Measurements from ENCODE around the gene PTPN20.
A peak's percentile ranks its signal among the peaks of the same experiment; 100 is the strongest.
"Not testable (repeated sequence)": the region's sequence is repeated elsewhere in the genome, so short reads cannot be mapped to it uniquely, and the experiment has no call there.

Gene PTPN20

DNA sequence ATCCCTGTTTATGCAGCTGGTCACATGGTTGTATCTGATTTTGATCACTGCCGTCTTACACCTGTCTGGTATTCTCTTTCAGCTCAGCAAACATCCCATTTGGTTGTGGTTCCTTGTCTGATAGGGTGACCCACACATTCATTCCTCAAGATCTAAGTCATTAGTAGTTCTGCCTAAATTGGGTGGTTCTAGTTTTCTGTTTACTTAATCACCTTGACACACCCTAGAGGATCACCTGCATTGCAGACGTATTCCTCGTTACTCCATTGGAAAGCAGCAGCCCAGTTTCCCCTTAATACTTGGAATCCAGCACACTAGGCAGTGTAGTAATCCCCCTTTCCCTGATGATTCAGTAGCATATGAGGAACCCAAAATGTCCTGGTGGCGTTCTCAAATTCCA, 41.3 kb downstream of the PTPN20 start:
- DNase-seq, ATAC-seq: not testable (repeated sequence)

DNA sequence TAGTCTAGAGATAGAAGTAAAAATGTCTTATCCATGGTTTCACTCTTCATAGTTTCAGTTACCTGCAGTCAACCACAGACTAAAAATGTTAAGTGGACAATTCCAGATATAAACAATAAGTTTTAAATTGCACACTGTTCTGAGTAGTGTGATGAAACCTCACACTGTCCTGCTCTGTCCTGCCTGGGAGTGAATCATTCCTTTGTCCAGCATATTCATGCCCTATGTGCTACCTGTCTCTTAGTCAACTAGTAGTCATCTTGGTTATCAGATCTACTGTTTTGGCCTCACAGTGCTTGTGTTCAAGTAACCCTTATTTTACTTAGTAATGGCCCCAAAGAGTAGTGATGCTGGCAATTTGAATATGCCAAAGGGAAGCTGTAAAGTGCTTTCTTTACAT, 49.5 kb downstream of the PTPN20 start:
- ATAC-seq = not testable (repeated sequence)

DNA sequence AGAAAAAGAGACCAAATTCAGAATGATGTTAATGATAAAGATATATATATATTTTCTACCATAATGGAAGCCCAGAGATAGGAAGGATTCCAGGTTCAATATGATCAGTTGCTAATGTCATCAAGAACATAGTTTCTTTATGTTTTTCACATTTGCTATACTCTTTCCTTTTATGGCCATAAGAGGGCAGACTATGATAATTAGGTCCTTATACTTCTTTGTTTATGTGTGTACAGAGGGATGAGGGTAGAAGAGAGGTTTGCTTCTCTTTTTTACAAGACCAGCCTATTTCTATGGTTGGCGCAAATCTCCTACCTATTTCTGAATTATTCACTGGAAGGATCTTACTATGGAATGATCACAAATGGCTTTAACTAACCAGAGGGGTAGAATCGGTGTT, 52.1 kb downstream of the PTPN20 start:
- DNase-seq, ATAC-seq: not testable (repeated sequence)

More for the DNA sequence above, 49.5 kb downstream of the PTPN20 start:
- not testable (repeated sequence) for DNase-seq

DNA sequence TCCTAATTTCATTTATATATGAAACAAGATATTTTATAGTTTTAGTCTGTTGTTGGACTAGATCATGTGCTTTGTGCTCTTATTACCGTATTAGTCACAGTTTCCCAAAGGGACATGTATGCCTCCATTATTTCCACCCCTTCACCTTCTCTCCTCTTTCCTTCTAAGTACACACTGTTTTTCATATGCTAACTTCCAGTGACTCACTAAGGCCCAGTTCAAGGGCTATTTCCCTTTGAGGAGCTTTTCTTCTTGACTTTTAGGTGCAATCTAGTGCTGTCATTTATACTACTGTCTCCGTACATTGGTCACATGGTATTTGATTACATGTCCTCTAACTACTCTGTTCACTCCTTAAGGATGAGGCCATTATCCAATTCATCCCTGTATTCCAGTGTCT, 55.8 kb downstream of the PTPN20 start:
- not testable (repeated sequence) for ATAC-seq, DNase-seq

DNA sequence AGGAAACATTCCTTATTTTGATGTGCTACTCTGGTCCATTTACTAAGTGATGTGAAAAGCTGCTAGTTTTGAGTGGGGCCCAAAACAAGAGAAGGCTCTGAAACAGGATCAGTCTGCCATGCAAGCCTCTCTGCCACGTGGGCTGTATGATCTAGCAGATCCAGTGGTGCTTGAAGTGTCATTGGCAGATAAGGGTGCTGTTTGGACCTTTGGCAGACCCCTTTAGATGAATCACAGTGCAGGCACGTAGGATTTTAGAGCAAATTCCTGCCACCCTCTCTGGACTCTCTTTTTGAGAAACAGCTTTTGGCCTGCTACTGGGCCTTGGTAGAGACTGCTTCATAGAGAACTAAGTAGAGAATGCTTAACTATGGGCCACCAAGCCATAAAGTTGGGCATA, 69.0 kb downstream of the PTPN20 start:
- ATAC-seq, DNase-seq: not testable (repeated sequence)

DNA sequence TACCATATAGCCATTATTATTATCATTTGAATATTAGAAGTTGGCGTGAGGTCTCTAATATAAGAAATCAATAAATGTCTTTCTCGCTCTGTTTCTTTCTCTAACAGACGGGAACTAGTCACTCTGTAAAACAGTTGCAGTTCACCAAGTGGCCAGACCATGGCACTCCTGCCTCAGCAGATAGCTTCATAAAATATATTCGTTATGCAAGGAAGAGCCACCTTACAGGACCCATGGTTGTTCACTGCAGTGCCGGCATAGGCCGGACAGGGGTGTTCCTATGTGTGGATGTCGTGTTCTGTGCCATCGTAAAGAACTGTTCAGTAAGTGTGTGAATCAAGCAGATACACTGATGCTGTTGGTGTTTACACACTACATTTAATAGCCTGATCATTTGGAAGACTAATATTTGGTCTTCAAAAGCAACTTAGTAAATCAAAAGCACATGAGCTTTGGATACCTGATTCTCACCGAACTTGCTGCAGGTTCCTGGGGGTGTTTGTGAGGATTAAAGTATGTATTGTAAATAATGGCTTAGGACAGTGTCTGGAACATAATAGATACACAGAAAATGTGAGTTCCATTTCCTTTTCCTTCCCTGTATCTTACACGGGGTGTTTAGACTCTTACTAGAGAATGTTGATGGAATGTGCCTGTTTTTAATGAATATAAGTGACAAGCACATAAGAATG, 76.2 kb downstream of the PTPN20 start:
- peak; percentile 87 for ATAC-seq
- DNase-seq = not testable (repeated sequence)

DNA sequence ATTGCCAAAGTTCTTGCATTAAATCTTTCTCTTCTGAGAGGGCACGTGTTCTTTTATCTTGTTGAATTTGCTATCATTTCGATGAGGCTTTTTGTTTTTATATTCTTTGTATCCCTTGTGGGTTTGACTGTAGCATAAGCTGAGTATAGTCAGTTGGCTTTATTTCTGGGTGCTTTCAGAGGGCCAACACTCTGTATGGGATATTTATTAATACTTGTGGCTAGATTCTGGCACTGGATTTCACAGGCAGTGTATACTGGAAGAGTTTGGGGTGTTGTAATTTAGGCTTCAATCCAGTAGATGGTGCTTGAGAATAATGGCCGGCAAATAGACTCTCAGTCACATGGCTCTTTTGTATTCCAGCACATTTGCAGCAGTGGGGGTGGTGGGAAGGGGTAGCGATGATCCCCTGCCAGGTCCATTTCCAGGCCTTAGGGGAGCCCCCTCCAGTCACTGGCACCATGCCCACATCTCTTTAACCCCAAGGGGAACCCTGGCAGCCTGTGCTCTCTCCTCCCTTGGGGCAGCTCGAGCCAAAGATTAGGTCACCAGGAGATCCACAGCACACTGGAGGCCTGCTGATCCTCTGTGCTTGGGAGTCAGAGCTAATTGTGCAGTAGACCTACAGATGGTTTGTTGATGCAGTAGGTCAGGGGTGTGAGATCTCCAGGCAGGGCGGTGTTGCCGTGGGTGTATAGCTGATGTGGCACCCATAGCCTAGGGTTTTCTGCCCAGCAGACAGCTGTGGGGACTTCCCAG, 81.8 kb downstream of the PTPN20 start:
- ATAC-seq (no peak), DNase-seq (no peak)

DNA sequence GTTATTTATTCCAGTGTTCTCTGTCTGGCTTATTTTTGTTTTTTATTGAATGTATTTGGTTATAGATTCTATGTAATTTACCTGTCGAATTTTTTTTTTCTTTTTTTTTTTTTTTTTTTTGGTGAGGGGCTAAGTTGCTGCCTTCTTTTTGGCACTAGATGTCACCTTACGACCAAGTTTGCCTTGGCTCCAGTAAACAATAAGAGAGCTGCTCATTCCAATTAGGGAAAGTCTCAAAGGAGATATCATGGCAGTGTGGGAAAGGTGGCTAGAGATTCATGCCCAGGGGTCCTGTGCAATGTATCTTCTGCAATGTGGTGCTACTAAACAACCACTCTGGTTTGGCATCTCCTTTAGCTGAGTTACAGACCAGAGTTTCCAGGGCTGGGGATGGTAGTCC, 84.0 kb downstream of the PTPN20 start:
- DNase-seq = no peak
- no peak for ATAC-seq

DNA sequence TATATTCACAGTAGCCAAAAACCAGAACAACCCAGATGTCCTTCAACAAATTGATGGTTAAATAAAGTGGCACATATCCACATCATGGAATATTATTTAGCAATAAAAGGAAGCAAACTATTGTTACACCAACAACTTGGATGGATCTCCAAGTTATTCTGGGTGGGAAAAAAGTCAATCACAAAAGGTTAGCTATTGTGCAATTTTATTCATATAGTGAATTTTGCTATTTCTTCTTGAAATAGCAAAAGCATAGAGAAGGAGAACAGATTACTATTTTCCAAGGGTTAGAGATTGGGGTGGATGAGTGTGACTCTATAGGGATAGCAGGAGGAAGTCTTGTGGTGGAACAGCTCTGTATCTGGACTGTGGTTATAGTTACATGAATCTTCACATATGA, 87.0 kb downstream of the PTPN20 start:
- no peak for ATAC-seq
- DNase-seq = no peak

DNA sequence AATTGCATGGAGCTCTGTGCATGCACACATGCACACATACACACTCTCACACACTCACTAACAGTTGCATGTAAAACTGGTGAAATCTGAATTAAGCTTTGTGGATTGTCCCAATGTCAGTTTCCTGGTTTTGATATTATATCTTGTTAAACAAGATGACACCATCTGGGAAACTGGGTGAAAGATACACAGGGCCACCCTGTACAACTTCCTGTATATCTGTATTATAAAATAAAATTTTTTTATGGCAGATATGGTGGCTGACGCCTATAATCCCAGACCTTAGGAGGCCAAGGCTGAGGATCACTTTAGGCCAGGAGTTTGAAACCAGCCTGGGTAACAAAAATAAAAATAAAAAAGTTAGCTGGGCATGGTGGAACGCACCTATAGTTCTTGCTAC, 87.4 kb downstream of the PTPN20 start:
- no peak for DNase-seq
- no peak for ATAC-seq

DNA sequence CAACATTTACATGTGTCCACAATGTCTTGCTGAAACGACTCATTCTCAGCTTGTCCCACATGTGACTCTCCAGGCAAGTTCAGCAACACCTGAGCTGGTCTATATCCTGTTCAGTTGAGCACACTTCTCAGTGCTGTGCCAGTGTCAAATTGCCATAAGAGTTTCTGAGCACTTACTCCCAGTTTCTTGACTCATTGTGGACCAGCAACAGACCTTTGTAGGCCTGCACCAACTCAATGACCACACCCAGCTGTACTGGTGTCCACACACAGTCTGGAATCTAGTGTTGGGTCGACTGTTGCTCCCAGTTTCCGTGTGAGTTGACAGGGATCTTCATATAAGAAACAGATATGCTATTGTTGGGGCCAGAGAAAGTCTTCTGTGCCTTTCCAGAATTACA, 88.0 kb downstream of the PTPN20 start:
- ATAC-seq = no peak
- no peak for DNase-seq

DNA sequence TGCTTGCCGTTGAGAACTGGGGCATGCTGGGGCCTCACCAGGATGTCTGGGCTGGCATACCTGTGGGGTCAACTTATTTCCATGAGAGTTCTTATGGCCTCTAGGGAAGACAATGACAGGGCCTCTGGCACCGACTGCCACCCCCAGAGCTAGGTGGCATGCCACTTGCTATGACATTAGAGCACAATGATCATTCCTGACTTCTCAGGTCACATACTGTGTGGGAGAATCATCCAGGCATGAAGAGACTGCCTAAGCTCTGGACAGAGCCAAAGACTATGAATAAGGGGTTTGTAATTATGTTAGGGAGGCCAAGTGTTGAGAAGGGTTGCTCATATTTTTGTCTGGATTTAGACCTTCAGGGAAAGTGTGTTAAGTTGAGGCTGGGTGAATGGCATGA, 97.5 kb downstream of the PTPN20 start:
- ATAC-seq = no peak
- DNase-seq = no peak

DNA sequence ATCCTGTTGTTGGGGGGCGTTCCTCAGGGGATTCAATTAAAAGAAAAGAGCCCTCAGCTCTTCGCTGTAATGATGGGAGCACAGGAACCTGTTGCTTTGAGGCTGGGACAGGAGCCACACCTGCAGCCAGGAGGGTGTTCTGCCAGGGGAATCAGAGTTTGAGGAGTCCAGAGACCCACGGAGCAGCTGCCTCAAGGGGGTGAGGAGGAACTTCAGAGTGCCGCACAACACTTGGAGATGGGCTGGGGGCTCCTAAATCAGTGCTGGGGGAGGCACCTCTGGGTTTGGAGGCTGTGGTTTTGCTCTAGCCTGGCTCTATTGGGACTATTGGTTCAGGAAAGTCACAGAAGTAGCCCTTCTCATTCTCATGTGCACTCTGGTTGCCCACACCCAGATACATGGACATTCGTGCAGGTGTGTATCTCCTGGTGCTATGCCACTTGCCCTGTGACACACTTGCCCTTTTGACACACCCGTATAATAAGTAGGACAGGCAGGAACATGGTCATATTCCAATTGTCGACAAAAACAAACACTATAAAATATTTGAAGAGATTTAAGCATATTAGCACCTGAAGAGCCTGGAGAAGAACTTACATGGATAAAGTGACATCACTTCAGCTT, 98.1 kb downstream of the PTPN20 start:
- ATAC-seq (no peak), DNase-seq (no peak)

DNA sequence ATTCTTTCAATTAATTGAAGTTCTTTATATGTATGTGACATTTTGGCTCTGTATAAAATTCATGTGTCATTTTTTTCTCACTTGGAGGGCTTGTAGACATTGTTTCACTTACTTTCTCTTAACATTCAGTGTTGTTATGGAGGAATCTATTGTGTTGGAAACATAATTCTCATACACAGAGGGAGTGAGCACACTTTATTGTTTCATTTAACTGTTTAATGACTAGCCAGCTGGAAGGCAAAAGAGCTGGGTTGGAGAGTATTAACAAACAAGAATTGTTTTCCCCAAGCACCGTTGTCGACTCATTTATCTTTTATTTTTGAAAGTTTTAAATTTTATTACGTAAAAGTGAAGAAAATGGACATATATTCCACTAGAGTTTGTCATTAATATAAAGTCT, 98.8 kb downstream of the PTPN20 start:
- no peak for ATAC-seq

DNA sequence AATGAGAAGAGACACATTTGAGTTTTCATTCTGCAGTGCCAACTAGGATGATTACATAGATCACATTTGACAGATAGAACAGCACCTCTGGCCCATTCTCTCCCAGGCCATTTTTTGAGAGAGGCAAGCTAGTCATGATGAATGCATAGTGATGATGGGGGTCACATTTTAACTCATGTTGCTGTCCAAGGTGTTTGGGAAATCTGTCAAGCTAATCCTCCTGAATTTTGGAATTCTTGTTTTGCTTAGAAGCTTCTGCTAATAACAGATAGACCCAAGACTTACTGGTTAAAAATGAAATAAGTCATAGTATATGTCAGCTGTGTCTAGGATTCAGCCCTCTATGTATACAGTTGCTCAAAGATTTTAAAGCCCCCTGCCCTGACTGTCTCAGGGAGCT, 101.0 kb downstream of the PTPN20 start:
- ATAC-seq (no peak), DNase-seq (no peak)

More for the DNA sequence above, 98.8 kb downstream of the PTPN20 start:
- no peak for DNase-seq

DNA sequence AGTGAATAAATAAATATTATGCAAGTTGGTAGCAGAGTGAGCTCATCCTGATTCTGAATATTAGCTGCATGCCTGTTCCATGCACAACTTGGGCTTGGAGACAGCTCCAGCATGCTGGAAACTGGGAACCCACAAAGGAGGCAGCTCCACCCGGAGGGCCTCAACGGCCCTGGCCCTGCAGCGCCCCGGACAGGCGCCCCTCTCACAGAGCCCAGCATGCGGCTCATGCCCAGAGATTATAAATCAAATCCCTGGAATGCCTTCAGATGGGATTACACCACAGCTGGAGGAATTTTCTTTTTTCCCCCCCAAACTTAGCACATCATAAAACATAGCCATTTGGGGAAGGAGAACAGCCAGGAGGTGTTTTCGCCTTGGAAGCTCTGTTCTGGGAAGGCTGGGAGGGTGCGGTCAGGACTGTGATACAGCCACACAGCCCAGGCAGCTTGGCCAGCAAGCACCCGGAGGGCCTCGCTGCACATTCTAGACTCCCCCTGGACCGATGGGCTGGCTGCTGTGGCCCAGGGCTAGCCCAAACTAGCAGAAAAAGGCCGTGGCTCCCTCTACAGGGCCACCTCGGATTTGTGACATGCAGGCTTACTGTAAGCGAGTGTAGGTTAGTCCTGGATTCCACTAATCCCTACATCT, 102.4 kb downstream of the PTPN20 start:
- DNase-seq (no peak), ATAC-seq (no peak)

DNA sequence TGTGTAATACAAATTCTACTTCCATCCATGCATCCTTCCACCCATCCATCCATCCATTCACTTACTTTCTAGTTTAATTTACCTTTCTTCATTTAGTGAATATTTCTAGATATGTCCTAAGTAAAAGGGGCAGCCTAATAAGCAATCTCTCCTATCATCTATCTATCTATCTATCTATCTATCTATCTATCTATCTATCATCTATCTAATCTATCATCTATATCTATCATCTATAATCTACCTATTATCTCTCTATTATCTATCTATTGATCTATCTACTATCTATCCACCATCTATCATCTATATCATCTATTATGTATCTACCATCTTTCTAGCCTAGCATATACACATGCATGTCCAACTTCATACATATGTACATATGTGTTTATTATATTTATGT, 104.2 kb downstream of the PTPN20 start:
- DNase-seq (no peak), ATAC-seq (no peak)

DNA sequence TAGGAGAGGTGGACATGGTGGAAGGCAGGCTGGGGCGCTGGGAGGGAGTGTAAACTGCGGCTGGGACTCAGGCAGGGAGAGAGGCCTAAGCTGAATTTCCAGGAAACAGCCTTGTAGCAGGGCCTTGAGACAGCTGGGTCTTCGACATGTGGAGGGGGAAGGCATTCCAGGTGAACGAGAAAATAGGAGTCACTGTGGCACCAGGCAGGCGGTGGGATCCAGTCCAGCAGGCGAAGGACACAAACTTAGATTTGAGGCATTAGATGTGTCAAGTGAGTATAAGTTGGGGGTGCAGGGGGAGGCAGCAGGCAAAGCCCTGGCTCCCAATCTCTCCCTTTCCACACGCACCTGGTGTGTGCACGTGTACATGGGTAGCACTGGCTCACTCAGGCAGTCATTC, 105.3 kb downstream of the PTPN20 start:
- DNase-seq (no peak), ATAC-seq (no peak)

DNA sequence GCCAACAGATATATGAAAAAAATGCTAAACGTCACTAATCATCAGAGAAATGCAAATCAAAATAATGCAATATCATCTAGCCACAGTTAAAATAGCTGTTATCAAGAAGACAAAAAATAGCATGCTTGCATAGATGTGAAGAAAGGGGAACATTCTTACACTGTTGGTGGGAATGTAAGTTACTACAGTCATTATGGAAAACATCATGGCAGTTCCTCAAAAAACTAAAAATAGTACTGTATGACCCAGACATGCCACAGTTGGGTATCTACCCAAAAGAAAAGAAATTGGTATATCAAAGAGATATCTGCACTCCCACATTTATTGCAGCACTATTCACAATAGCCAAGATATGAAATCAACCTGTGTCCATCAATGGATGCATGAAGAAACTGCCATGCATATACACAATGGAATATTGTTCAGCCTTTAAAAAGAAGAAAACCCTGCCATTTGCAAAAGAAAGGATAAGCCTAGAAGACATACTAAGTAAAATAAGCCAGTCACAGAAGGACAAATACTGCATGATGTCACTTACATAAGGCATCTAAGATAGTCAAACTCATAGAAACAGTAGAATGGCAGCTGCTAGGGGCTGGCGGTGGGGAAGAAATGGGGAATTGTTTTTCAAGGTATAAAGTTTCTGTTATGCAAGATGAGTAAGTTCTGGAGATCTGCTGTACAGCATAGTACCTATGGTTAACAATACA, 107.0 kb downstream of the PTPN20 start:
- DNase-seq (no peak), ATAC-seq (no peak)

DNA sequence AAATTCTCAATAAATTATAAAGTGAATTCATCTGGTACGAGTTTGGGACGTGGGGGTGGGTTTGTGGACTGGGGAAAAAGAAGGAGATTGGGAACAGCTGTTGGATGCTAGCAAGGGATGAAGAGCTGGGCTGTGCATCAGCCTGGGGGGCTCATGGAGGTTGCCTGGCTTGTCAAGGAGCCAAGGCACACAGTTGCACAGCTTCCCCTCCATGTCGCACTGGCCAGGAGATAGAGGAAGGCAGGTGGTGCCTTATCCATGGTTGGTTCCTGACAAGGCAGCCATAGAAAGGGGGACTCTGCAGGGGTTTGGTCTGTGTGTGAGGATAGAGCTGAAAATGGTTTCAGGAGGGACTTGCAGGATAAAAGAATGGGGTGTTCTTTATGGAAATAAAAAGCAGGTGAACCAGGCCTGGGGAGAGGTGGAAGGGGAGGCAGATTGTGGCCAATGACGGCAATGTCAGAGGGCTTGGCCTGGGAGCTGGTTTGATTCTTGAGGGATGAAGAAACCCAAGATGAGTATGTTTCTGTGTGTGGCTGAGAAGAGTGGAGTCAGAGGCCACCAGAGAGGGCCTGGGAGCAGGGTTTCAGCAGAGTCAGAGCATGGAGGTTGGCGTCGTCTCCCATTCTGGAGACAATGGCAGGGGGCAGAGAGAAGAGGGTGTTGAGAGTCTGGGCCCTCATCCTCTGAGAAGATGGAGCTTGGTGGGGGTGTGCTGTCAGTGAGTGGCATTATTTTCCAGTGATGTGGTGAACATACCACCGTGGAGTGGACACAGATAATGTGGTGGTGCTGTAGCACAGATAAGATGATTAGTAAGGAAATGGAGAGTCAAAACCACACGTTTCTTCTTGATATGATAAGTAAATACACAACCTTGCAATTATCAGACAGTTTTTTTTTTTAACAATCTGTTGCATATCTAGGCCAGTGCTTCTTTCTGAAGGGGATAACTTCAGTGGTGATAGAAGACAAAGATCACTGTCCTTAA, 108.2 kb downstream of the PTPN20 start:
- DNase-seq (no peak), ATAC-seq (no peak)

DNA sequence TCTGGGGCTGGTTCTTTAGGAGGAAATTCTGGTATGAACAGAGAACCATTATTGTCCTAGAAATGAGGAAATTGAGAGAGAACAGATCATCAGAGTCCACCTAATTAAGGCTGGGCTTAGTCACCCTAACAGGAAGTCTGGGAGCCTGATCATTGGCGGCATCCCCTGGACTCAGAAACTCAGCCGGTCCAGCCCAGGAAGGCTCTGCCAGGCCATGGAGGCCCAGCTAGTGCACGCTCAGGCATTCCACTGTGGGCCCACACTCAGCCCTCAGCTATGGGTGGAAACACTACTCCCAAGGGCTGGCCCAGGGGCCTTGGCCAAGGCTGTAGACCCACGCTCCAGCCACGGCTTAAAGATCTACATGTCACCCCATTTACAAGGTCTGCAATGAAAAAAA, 109.2 kb downstream of the PTPN20 start:
- no peak for ATAC-seq
- no peak for DNase-seq
